ENCODE data around the gene IER3IP1.

- TF ChIP-seq CTCF (IDR thresholded peaks at IDR 0.05; ENCODE audit: insufficient read depth, low read length, poor library complexity, severe bottlenecking) (no peak), EZH2phosphoT487 (conservative IDR thresholded peaks at IDR 0.05; ENCODE audit: low read length) (no peak)
Measured at GRCh38 chr18:47168509-47168908, 7.7 kb downstream of the IER3IP1 start.
